Fibroblast of the aortic adventitia (primary cell): ENCODE results near the gene ZNF778. TPM values are rescaled to one million over a fixed set of nuclear protein-coding genes. Genes with fewer than 3 reads are reported as not detected.

Experiments used
- DNase-seq: peaks from one replicate; pipeline ENCODE4 v3.0.0-alpha.2; 2010; ENCODE audit warnings: low read depth
- H3K4me3 ChIP-seq: 2 replicates; pipeline ENCODE4 v1.5.1; 2011; ENCODE audit warnings: low read depth, mild to moderate bottlenecking, control low read depth, low read length, moderate library complexity
- CTCF ChIP-seq: IDR thresholded peaks from 2 replicates; pipeline ENCODE4 v1.5.1; 2011; ENCODE audit warnings: mild to moderate bottlenecking, low read length, control low read depth, inconsistent platforms; ENCODE audit not compliant: insufficient read depth
- total RNA-seq: library from RNA; depleted of rRNA; stranded (reverse); fragments of >200 nt; gene quantifications from 2 replicates; pipeline ENCODE4 v1.2.3, GENCODE V29; 2012; ENCODE audit warnings: low replicate concordance

ZNF778 gene
- total RNA-seq, 1 donor, result 8.0 TPM

- no peak overlapping the region for H3K4me3 ChIP-seq
- no peak for TF ChIP-seq CTCF
- DNase-seq, result no peak
Observed at GRCh38 chr16:89200850-89201411, 16.6 kb upstream of the ZNF778 start.

- no peak for TF ChIP-seq CTCF
- peak overlapping the region; percentile 54 for H3K4me3 ChIP-seq
- peak; percentile 52 for DNase-seq
Observed at GRCh38 chr16:89201439-89202377, 15.8 kb upstream of the ZNF778 start.

- H3K4me3 ChIP-seq, result no peak overlapping the region
- no peak for DNase-seq
- no peak for TF ChIP-seq CTCF
Observed at GRCh38 chr16:89202422-89203215, 14.9 kb upstream of the ZNF778 start.

- no peak for DNase-seq
- TF ChIP-seq CTCF, result no peak
Observed at GRCh38 chr16:89207993-89208392, 9.5 kb upstream of the ZNF778 start.

GRCh38 chr16:89209522-89210044 is 7.9 kb upstream of the ZNF778 start:
- H3K4me3 ChIP-seq, result no peak overlapping the region
- TF ChIP-seq CTCF, result no peak
- no peak for DNase-seq

More at GRCh38 chr16:89207993-89208392, 9.5 kb upstream of the ZNF778 start:
- no peak overlapping the region for H3K4me3 ChIP-seq

GRCh38 chr16:89210165-89210903 is 7.2 kb upstream of the ZNF778 start:
- H3K4me3 ChIP-seq, result no peak overlapping the region
- DNase-seq, result no peak
- no peak for TF ChIP-seq CTCF
